Measurements from ENCODE around the gene NFYB.
"Not testable (repeated sequence)": the region's sequence is repeated elsewhere in the genome, so short reads cannot be mapped to it uniquely, and the experiment has no call there.

Gene NFYB

GRCh38 chr12:104165801-104166200, 27.8 kb upstream of the NFYB start:
- Histone ChIP-seq H3K36me3 (ENCODE audit: control insufficient read depth, insufficient read depth, low read length) (no peaks in the 10 kb centered on the region), H3K18ac (ENCODE audit: low read length) (no peak overlapping the region), H3K4me1 (ENCODE audit: control insufficient read depth, low read depth, low read length) (no peaks in the 10 kb centered on the region), H4K8ac (ENCODE audit: low read depth, low read length) (no peak overlapping the region), H3K27ac (ENCODE audit: low read depth, low read length) (no peak overlapping the region), H3K4me3 (ENCODE audit: low read length) (no peak overlapping the region), H2BK120ac (ENCODE audit: low read depth, low read length) (no peak overlapping the region), H3K9ac (ENCODE audit: low read length) (no peak overlapping the region), H3K23ac (ENCODE audit: low read length) (no peak overlapping the region), H3K79me2 (ENCODE audit: control insufficient read depth, insufficient read depth, low read length) (no peaks in the 10 kb centered on the region), H2BK15ac (replicated peaks; ENCODE audit: low read depth) (no peak overlapping the region), H3K4me2 (ENCODE audit: low read length) (no peak overlapping the region), H3K56ac (ENCODE audit: low read length) (no peak overlapping the region), H3K4ac (ENCODE audit: low read depth, low read length) (no peak overlapping the region), H3K27me3 (ENCODE audit: insufficient read depth, low read length, poor library complexity) (no peaks in the 10 kb centered on the region), H4K5ac (ENCODE audit: low read length) (no peak overlapping the region), H3K79me1 (ENCODE audit: low read length) (no peaks in the 10 kb centered on the region), H2AK5ac (ENCODE audit: low read length) (no peak overlapping the region), H2BK5ac (ENCODE audit: low read length) (no peak overlapping the region)
- DNase-seq = no peak
- WGBS (ENCODE audit: extremely low coverage, insufficient coverage, low lambda C conversion rate) = no CpG with 5 or more reads among the region's 2 CpGs

- H3K56ac ChIP-seq (ENCODE audit: low read length) = no peak overlapping the region
- no peak overlapping the region for H2BK5ac ChIP-seq (ENCODE audit: low read length)
- WGBS (ENCODE audit: extremely low coverage, insufficient coverage, low lambda C conversion rate) = no CpG with 5 or more reads among the region's 1 CpG
- H3K4me2 ChIP-seq (ENCODE audit: low read length) = no peak overlapping the region
- H2BK15ac ChIP-seq (replicated peaks; ENCODE audit: low read depth) = no peak overlapping the region
- no peak overlapping the region for H3K4me3 ChIP-seq (ENCODE audit: low read length)
- H3K18ac ChIP-seq (ENCODE audit: low read length) = no peak overlapping the region
- no peak overlapping the region for H3K27ac ChIP-seq (ENCODE audit: low read depth, low read length)
- no peaks in the 10 kb centered on the region for H3K36me3 ChIP-seq (ENCODE audit: control insufficient read depth, insufficient read depth, low read length)
- H3K79me2 ChIP-seq (ENCODE audit: control insufficient read depth, insufficient read depth, low read length) = no peaks in the 10 kb centered on the region
- no peak for DNase-seq
- H3K4ac ChIP-seq (ENCODE audit: low read depth, low read length) = no peak overlapping the region
- no peaks in the 10 kb centered on the region for H3K27me3 ChIP-seq (ENCODE audit: insufficient read depth, low read length, poor library complexity)
- no peak overlapping the region for H2BK120ac ChIP-seq (ENCODE audit: low read depth, low read length)
- no peak overlapping the region for H4K5ac ChIP-seq (ENCODE audit: low read length)
- no peaks in the 10 kb centered on the region for H3K79me1 ChIP-seq (ENCODE audit: low read length)
- no peak overlapping the region for H4K8ac ChIP-seq (ENCODE audit: low read depth, low read length)
- no peak overlapping the region for H3K23ac ChIP-seq (ENCODE audit: low read length)
- no peak overlapping the region for H3K9ac ChIP-seq (ENCODE audit: low read length)
- H2AK5ac ChIP-seq (ENCODE audit: low read length) = no peak overlapping the region
- H3K4me1 ChIP-seq (ENCODE audit: control insufficient read depth, low read depth, low read length) = no peaks in the 10 kb centered on the region
Measured at GRCh38 chr12:104164634-104165033, 26.6 kb upstream of the NFYB start.

- Histone ChIP-seq H2BK5ac (ENCODE audit: low read length) (no peak overlapping the region), H3K4me1 (ENCODE audit: control insufficient read depth, low read depth, low read length) (no peaks in the 10 kb centered on the region)
- WGBS (ENCODE audit: extremely low coverage, insufficient coverage, low lambda C conversion rate) = no CpG with 5 or more reads among the region's 4 CpGs
Measured at GRCh38 chr12:104163631-104164030, 25.6 kb upstream of the NFYB start.

GRCh38 chr12:104163028-104163427, 25.0 kb upstream of the NFYB start:
- not testable (repeated sequence) for H4K5ac ChIP-seq (ENCODE audit: low read length); H3K56ac ChIP-seq (ENCODE audit: low read length); H3K4me1 ChIP-seq (ENCODE audit: control insufficient read depth, low read depth, low read length); DNase-seq; H2BK120ac ChIP-seq (ENCODE audit: low read depth, low read length); H2AK5ac ChIP-seq (ENCODE audit: low read length); H3K4me2 ChIP-seq (ENCODE audit: low read length); H3K36me3 ChIP-seq (ENCODE audit: control insufficient read depth, insufficient read depth, low read length); H3K4me3 ChIP-seq (ENCODE audit: low read length); H3K4ac ChIP-seq (ENCODE audit: low read depth, low read length); H3K79me2 ChIP-seq (ENCODE audit: control insufficient read depth, insufficient read depth, low read length); H3K27me3 ChIP-seq (ENCODE audit: insufficient read depth, low read length, poor library complexity); H3K18ac ChIP-seq (ENCODE audit: low read length); H3K23ac ChIP-seq (ENCODE audit: low read length); H2BK5ac ChIP-seq (ENCODE audit: low read length); H3K9ac ChIP-seq (ENCODE audit: low read length); H4K8ac ChIP-seq (ENCODE audit: low read depth, low read length); H2BK15ac ChIP-seq (replicated peaks; ENCODE audit: low read depth); H3K27ac ChIP-seq (ENCODE audit: low read depth, low read length); H3K79me1 ChIP-seq (ENCODE audit: low read length)
- WGBS (ENCODE audit: extremely low coverage, insufficient coverage, low lambda C conversion rate) = no CpG with 5 or more reads among the region's 3 CpGs

More at GRCh38 chr12:104163631-104164030, 25.6 kb upstream of the NFYB start:
- no peak for DNase-seq
- Histone ChIP-seq H3K27me3 (ENCODE audit: insufficient read depth, low read length, poor library complexity) (no peaks in the 10 kb centered on the region), H3K27ac (ENCODE audit: low read depth, low read length) (no peak overlapping the region), H4K5ac (ENCODE audit: low read length) (no peak overlapping the region), H3K9ac (ENCODE audit: low read length) (no peak overlapping the region), H3K4ac (ENCODE audit: low read depth, low read length) (no peak overlapping the region), H2BK120ac (ENCODE audit: low read depth, low read length) (no peak overlapping the region), H3K4me2 (ENCODE audit: low read length) (no peak overlapping the region), H3K79me2 (ENCODE audit: control insufficient read depth, insufficient read depth, low read length) (no peaks in the 10 kb centered on the region), H3K18ac (ENCODE audit: low read length) (no peak overlapping the region), H4K8ac (ENCODE audit: low read depth, low read length) (no peak overlapping the region), H3K36me3 (ENCODE audit: control insufficient read depth, insufficient read depth, low read length) (no peaks in the 10 kb centered on the region), H3K23ac (ENCODE audit: low read length) (no peak overlapping the region), H3K79me1 (ENCODE audit: low read length) (no peaks in the 10 kb centered on the region), H3K56ac (ENCODE audit: low read length) (no peak overlapping the region), H3K4me3 (ENCODE audit: low read length) (no peak overlapping the region), H2AK5ac (ENCODE audit: low read length) (no peak overlapping the region), H2BK15ac (replicated peaks; ENCODE audit: low read depth) (no peak overlapping the region)

GRCh38 chr12:104155711-104156555, 17.9 kb upstream of the NFYB start:
- Histone ChIP-seq H3K4me2 (ENCODE audit: low read length) (no peak overlapping the region), H3K9ac (ENCODE audit: low read length) (no peak overlapping the region), H3K79me1 (ENCODE audit: low read length) (no peaks in the 10 kb centered on the region), H3K56ac (ENCODE audit: low read length) (no peak overlapping the region), H2BK15ac (replicated peaks; ENCODE audit: low read depth) (no peak overlapping the region), H2BK120ac (ENCODE audit: low read depth, low read length) (no peak overlapping the region), H3K79me2 (ENCODE audit: control insufficient read depth, insufficient read depth, low read length) (no peaks in the 10 kb centered on the region), H3K27ac (ENCODE audit: low read depth, low read length) (no peak overlapping the region), H3K36me3 (ENCODE audit: control insufficient read depth, insufficient read depth, low read length) (no peaks in the 10 kb centered on the region), H3K4me3 (ENCODE audit: low read length) (no peak overlapping the region), H3K27me3 (ENCODE audit: insufficient read depth, low read length, poor library complexity) (no peaks in the 10 kb centered on the region), H2AK5ac (ENCODE audit: low read length) (no peak overlapping the region), H3K23ac (ENCODE audit: low read length) (no peak overlapping the region), H4K5ac (ENCODE audit: low read length) (no peak overlapping the region), H3K4me1 (ENCODE audit: control insufficient read depth, low read depth, low read length) (no peaks in the 10 kb centered on the region), H4K8ac (ENCODE audit: low read depth, low read length) (no peak overlapping the region), H3K4ac (ENCODE audit: low read depth, low read length) (no peak overlapping the region), H2BK5ac (ENCODE audit: low read length) (no peak overlapping the region), H3K18ac (ENCODE audit: low read length) (no peak overlapping the region)
- no CpG with 5 or more reads among the region's 8 CpGs for WGBS (ENCODE audit: extremely low coverage, insufficient coverage, low lambda C conversion rate)
- no peak for DNase-seq

- Histone ChIP-seq H3K4ac (ENCODE audit: low read depth, low read length) (no peak overlapping the region), H3K4me1 (ENCODE audit: control insufficient read depth, low read depth, low read length) (no peaks in the 10 kb centered on the region), H2BK15ac (replicated peaks; ENCODE audit: low read depth) (no peak overlapping the region), H3K4me3 (ENCODE audit: low read length) (no peak overlapping the region), H3K4me2 (ENCODE audit: low read length) (no peak overlapping the region), H3K36me3 (ENCODE audit: control insufficient read depth, insufficient read depth, low read length) (no peaks in the 10 kb centered on the region), H3K9ac (ENCODE audit: low read length) (no peak overlapping the region), H3K79me2 (ENCODE audit: control insufficient read depth, insufficient read depth, low read length) (no peaks in the 10 kb centered on the region), H4K8ac (ENCODE audit: low read depth, low read length) (no peak overlapping the region), H3K79me1 (ENCODE audit: low read length) (no peaks in the 10 kb centered on the region), H3K23ac (ENCODE audit: low read length) (no peak overlapping the region), H2BK120ac (ENCODE audit: low read depth, low read length) (no peak overlapping the region), H2AK5ac (ENCODE audit: low read length) (no peak overlapping the region), H3K56ac (ENCODE audit: low read length) (no peak overlapping the region), H3K27me3 (ENCODE audit: insufficient read depth, low read length, poor library complexity) (no peaks in the 10 kb centered on the region), H3K18ac (ENCODE audit: low read length) (no peak overlapping the region), H3K27ac (ENCODE audit: low read depth, low read length) (no peak overlapping the region), H4K5ac (ENCODE audit: low read length) (no peak overlapping the region), H2BK5ac (ENCODE audit: low read length) (no peak overlapping the region)
- WGBS (ENCODE audit: extremely low coverage, insufficient coverage, low lambda C conversion rate) = no CpG with 5 or more reads among the region's 2 CpGs
- DNase-seq = no peak
Measured at GRCh38 chr12:104154806-104155205, 16.8 kb upstream of the NFYB start.
